GM21786 (cell line): ENCODE measurements around the gene F13B.
"Not testable (repeated sequence)": the region's sequence is repeated elsewhere in the genome, so short reads cannot be mapped to it uniquely, and the experiment has no call there.

Experiments used
- ATAC-seq: cut with Tn5 transposase; IDR thresholded peaks from one replicate; pipeline ENCODE4 v1.9.1; 2021; ENCODE audit not compliant: unreplicated experiment

The F13B gene, protein sequence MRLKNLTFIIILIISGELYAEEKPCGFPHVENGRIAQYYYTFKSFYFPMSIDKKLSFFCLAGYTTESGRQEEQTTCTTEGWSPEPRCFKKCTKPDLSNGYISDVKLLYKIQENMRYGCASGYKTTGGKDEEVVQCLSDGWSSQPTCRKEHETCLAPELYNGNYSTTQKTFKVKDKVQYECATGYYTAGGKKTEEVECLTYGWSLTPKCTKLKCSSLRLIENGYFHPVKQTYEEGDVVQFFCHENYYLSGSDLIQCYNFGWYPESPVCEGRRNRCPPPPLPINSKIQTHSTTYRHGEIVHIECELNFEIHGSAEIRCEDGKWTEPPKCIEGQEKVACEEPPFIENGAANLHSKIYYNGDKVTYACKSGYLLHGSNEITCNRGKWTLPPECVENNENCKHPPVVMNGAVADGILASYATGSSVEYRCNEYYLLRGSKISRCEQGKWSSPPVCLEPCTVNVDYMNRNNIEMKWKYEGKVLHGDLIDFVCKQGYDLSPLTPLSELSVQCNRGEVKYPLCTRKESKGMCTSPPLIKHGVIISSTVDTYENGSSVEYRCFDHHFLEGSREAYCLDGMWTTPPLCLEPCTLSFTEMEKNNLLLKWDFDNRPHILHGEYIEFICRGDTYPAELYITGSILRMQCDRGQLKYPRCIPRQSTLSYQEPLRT

DNA sequence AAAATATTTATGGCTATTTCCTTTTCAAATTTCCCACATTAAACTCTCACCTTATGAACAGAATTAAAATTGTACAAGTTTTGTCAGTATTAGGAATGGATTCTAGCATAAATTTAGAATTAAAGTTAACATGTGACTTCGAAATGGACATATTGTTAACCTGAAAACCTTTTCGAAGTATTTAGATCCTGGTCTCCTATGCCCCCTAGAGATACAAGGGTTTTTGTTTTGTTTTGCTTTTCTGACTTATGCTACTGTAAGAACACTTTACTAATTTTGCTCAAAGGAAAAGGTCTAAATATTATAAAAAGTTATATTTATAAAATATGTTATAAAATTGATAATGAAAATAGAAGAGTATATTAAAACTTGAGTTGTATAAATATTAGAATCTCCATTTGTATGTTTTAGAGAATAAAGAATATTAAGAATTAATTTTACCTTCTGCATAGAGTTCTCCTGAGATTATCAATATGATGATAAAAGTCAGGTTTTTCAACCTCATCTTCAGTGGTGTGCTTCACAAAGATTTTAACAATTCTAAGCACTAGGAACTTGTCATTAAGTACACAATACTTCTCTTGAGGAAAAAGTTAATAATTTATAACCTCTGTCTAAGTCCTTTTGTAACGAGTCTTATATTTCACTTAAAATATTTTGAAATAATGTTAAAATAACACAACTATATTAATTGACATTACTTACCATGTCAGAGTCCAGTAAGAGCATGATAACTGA is at the start of gene F13B:
Gene F13B, minus strand, starts transcription at position 542 of the 738 bp plus-strand sequence. Its CDS starts 37 bp downstream, at position 505.
- ATAC-seq: no peak

DNA sequence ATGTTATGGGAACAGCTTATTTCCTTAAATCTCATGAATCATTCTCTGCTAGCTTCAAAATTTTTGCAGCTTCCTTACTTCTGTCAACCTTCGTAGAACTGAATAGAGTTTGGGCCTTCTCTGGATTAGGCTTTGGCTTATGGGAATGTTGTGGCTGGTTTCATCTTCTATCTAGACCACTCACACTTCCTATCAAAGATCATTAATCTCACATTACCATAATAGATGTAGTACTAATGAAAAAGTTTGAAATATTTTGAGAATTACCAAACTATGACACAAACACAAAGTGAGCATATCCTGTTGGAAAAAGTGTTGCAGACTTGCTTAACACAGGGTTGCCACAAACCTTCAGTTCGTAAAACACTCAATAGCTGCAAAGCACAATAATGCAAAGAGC is 49.1 kb upstream of the F13B start:
- ATAC-seq: no peak

DNA sequence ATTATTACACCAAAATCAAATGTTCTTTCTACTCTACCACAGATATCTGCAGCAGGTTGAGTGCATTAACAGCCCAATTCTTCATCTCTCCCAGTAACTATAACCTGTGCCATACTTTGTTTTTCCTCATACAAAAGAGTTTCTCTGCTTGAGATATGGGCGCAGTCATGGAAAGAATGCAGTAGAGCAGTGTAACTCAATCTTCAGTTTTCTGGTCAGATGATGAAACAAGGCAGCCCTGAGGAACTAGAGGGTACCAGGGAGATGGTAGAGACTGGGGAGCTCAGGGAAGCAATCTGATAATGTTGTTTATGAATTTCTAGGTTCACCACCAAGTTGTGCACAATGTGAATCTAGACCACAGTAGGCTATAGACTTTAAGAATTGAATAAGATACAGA is 39.8 kb upstream of the F13B start:
- ATAC-seq: no peak

DNA sequence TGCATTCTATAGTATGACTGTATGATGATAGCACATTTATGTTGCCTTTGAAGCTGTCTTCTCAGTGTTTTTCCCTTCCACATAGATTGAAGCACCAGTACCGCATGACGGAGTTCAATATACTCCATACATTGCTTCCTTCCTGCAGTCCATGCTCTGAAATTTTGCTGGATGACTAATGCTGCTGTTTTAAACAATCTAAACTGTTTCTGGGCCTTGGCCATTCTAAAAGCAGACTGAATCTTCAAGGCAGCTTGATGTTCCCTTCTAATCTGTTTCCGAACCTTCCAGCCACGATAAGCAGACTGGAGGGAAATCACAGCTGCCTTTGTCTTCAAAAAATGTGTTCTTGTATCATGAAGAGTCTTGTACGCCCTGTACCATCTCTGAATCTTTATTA is 36.2 kb upstream of the F13B start:
- ATAC-seq: no peak

DNA sequence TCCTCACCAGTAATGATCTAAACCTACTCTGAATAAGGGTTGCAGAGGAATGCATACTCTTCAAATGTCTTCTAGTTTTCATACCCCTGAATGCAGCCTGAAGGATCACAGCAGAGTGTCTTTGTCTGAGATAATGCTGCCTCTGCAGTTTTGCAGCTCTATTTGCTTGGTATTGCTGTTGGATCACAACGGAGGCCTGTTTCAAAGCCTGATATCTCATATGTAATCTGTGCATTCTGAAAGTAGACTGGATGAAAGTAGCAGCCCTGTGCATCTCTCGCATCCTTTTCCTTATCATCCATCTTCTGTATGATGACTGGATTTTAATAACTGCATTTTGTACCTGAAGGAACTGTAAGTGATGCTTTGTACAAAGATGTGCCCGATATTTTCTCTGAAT is 34.9 kb upstream of the F13B start:
- no peak for ATAC-seq

DNA sequence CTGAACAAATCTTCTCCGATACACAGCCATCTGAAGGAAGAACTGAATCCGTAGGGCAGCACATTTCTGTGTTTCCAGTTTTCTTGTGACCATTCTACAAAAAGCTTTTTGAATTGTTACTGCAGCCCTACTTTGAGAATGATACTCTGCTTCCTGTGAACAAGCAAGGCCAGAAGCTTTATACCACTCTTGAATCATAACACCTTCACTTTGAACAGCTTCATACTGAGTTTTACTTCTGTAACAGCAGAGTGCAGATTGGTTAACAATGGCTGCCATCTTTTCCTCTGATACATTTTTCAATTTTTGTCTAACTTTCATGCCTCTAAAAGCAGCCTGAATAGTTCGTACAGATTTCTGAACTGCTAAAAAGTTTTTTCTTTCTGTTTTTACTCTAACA is 33.6 kb upstream of the F13B start:
- ATAC-seq: no peak

DNA sequence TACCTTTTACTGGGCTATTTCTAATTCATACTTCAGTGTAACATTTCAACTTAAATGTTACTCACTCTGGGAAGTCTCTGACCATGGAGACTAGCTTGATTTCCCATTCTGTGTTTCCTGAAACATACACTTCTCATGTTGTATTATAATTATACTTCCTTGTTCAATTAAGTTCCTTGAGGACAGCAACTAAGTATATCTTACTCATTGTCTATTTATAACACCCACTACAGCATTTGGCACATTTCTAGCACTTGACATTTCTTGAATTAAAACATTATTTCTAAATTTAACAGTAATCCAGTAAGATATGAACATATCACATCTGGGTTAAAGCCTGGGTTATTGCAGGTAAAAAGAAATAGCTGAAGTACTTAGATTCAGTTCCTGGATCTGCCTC is 32.4 kb upstream of the F13B start:
- no peak for ATAC-seq

DNA sequence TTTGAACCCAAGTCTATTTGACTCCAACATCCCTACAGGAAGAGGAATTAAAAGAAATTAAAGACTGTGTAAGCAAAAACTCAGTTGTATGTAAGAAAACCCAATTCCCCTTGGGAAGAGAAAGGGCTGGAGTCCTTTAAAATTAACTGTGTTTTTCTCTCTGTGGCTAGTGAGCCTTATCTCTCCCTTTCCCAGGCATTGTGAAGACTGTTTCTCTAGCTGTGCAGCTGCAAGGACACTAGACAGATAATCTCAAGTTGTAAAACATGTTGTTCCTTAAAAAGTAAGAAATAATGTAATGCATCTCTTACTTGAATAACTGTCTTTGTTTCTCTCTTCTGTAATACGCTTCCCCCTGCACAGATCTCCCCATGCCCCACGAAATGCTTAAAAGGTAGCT is 29.9 kb upstream of the F13B start:
- ATAC-seq: not testable (repeated sequence)

DNA sequence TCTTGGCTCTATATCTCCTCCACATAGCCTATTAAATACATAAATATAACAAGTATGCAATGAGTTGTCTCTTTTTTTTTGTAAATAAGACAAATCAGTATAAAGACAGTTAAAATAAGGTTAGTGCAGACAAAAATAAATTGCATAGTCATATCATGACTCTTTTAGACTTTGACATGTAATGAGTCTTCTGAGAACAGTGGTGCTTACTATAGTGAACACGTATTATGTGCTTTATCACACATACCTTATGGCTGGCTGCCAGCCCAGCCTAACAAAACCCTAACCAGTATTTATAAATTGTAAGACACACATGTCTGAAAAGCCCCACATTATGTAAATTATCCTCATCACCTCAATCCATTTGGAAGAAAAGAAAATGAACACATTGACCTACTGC is 29.1 kb upstream of the F13B start:
- no peak for ATAC-seq

DNA sequence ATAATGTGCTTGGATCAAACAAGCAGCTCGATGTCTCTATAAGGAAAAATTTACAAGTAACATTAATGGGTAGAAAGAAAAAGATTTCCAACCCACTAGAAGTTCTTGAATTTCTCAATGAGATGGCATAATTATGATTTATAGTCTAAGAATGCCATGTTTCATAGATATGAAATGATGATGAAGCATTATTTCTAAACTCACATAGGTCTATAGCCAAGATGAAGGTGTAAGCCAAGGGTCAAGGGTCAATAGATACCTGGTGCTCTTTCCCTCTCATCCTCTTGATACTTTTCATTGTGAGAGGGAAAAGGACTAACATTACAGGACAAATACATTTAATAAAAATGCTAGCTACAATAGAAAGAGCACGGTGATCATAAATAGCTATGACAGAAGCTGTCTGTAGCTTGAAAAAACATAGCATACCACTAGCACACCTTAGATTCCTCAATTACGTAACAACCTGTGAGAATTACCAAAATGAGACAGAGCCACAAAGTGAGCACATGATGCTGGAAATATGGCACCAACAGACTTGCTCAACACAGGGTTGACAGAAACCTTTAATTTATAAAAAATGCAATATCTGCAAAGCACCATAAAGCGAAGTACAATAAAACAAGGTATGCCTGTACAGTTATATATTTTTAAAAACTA is 26.3 kb upstream of the F13B start:
- no peak for ATAC-seq

DNA sequence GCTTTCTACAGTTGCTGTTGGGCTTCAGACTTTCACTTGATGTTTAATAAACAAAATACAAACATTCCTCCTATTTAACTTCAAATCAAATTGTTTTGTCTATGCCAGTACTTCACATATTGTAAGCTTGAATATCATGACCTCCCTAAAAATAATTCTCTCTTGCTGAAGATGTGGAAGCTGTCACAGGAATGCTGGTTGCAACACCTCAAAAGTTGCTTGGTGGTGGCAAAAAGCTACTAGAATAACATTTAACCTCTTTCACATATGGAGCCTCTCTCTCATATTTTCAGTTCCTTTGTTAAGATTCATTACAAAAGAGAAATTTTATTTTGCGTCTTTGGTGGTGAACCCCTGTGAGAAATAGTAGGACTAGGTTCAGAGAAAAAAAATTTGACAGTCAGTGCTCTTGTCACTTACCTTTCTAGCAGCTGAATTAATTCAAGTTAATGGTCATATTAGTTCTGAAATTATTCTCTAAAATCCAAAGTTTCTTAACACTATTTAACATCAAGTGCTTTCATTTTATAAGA is 25.5 kb upstream of the F13B start:
- ATAC-seq: no peak

DNA sequence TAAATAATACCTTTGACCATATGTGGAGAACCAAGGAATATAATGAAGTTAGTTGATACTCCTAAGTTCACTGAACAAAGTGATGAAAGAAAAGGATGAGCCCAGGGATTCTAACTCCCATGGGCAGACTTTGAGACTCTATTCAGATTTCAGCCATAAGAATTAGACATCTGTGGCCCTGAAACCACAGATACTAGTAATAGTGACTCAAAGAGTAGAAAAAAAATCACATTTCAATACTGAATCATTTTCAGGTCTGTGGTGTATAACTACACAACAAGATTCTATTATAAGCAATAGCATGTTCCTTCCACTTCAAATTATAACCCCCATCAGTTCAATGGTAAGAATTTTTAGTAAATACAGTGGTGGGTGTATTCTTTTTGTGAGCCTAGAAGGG is 16.4 kb upstream of the F13B start:
- no peak for ATAC-seq

DNA sequence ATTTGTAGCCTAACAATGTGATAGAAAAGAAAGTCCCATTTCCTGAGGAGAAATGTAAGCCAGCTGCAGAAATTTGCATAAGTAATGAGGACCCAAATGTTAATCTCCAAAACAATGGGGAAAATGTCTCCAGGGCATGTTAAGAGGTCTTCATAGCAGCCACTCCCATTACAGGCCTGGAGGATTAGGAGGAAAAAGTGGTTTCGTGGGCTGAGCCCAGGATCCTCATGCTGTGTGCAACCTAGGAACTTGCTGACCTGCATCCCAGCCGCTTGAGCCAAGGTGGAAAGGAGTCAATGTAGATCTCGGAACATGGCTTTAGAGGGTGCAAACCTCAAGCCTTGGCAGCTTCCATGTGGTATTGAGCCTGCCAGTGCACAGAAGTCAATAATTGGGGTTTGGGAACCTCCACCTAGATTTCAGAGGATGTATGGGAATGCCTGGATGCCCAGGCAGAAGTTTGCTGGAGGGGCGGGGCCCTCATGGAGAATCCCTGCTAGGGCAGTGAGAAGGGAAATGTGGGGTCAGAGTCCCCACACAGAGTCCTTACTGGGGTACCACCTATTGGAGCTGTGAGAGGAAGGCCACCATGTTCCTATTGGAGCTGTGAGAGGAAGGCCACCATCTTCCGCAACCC is 14.2 kb upstream of the F13B start:
- ATAC-seq: no peak

DNA sequence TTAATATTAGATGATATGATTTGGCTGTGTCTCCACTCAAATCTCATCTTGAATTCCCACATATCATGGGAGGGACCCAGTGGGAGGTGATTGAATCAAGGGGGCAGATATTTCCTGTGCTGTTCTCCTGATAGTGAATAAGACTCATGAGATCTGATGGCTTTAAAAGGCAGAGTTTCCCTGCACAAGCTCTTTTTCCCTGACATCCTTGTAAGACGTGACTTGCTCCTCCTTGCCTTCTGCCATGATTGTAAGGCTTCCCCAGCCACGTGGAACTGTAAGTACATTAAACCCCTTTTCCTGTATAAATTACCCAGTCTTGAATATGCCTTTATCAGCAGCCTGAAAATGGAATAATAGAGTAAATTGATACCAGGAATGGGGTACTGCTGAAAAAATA is 13.3 kb upstream of the F13B start:
- ATAC-seq: no peak

DNA sequence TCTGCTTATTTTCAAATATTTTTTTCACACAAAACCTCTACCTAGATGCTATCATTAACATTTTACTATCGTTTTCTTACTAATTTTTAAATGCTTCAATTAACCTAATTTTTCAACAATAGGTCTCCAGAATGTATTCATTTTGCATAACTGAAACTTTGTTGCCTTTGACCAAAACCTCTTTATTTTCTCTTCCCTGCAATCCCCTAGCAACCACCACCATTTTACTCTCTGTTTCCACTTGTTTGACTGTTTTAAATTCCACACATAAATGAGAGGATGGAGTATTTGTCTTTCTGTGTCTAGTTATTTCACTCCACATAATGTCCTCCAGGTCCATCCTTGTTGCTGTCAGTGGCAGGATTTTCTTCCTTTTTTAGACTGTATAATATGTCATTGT is 9.5 kb upstream of the F13B start:
- no peak for ATAC-seq

DNA sequence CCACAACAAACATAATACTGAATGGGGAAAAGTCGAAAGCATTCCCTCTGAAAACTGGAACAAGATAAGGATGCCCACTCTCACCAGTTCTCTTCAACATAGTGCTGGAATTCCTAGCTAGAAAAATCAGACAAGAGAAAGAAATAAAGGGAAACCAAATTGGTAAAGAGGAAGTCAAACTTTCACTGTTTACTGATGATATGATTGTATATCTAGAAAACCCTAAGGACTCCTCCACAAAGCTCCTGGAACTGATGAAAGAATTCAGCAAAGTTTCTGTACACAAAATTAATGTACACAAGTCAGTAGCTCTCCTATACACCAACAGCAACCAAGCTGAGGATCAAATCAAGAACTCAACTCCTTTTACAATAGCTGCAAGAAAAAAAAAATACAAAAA is 6.9 kb upstream of the F13B start:
- no peak for ATAC-seq

DNA sequence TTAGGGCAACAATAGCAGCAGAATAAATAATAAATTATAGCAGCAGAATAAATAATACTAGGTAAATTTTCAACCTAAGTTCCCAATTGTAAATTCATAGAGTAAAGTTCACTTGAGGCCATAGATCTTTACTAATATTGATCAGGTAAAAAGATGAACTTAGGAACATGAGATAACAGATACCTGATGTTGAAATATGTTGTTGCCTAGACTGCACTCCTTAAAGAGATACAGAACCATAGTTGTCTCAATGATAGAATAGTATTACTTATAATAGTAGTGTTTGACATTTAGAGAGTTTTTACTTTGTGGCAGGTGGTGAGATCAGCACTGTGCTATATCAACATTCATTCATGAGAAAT is 378 bp upstream of the F13B start:
- ATAC-seq: no peak

DNA sequence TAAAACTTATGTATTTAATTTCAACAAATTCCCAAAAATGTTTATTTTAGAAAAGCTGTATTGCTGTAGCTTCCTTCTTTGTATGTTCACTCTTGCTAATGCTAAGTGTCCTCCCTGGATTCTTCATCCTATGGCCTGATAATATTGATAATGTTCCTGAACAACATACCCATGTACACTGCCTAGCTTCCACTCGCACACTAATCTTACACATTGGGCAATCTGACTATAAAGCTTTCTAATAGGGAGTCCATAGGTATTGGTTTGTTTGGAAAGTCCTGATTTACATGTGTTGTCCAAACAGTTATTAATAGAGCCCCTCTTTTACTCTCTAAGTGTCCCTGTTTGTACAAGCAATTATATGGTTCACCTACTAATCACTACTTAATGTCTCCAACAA is 783 bp downstream of the F13B start:
- no peak for ATAC-seq

DNA sequence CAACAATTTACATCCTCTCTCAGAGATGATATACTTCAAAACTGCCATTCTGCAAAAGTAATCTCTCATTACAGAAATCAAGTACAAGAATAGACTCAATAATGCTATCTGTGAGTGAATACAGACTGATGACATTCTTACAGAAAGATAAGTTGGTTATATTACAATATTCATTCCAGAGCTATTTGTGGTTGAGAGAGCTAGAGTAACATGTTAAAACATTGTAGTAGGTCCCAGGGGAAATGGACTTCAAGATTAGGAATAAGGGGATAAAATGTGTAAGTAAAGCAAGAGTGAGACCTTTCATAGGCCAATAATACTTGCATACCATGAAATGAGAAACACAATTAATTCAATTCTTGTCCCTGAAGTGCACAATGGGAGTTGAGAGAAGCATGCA is 1.5 kb downstream of the F13B start:
- ATAC-seq: no peak

DNA sequence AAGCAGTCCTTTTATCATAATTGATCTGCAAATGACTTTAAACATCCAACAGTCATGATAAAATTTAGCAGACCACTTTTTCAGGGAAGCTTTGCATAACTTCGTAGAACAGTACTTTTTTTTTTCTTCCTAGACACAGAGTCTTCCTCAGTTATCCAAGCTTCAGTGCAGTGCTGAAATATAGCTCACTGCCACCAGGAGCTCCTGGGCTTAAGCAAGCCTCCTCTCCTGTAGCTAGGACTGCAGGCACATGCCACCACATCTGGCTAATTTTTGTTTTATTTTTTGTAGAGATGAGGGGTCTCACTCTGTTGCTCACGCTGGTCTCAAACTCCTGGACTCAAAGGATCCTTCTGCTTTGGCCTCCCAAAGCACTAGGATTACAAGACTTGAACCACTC is 3.8 kb downstream of the F13B start:
- ATAC-seq: peak; percentile 5

DNA sequence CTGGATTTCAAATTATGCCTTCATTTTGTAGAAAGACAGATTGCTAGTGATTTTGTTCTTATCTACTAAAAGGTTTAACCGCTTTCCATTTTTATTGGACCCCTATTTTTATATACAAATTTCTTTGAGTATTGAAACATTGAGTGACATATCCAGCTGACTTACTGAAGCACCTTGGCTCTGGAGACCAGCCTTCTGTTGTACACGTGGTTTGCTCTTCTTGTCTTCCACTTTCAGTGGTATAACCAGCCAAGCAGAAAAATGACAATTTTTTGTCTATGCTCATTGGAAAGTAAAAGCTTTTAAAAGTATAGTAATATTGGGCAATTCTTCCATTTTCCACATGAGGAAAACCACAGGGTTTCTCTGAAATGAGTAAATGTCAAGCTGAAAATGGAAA is 4.4 kb downstream of the F13B start:
- ATAC-seq: peak; percentile 85
